Prostate gland (tissue), 2 donors: Measurements from ENCODE around the gene YTHDF1. TPM values are rescaled to one million over a fixed set of nuclear protein-coding genes. Genes with fewer than 3 reads are reported as not detected.

Experiments
- DNase-seq: peaks from one replicate; pipeline ENCODE4 v3.0.0-alpha.2; 2019; ENCODE audit warnings: low spot score
- H3K27ac ChIP-seq, 2 donors: fragments of 200-600 bp; sonication (generic); 2 replicates each; pipeline ENCODE4 v1.5.1; 2017 to 2019
- H3K27me3 ChIP-seq: fragments of 200-600 bp; sonication (generic); replicated peaks from 2 replicates; pipeline ENCODE4 v1.5.1; 2019; ENCODE audit not compliant: insufficient read depth
- H3K36me3 ChIP-seq, 2 donors: fragments of 200-600 bp; sonication (generic); 1 replicate in 1 of 2; 2 replicates in 1 of 2; pipeline versions ENCODE4 v1.5.1 to v1.8.1; 2017 to 2019
- H3K4me1 ChIP-seq: fragments of 200-600 bp; sonication (generic); replicated peaks from 2 replicates; pipeline ENCODE4 v1.5.1; 2019
- H3K4me3 ChIP-seq, 2 donors: fragments of 200-600 bp; sonication (generic); 2 replicates each; pipeline ENCODE4 v1.5.1; 2017 to 2019
- H3K9me3 ChIP-seq: fragments of 200-600 bp; sonication (generic); 2 replicates; pipeline ENCODE4 v1.5.1; 2017
- CTCF ChIP-seq, 4 experiments: fragments of 200-600 bp in 2 of 4; fragments of 450-650 bp in 2 of 4; sonication (generic) in 2 of 4; IDR thresholded peaks; 1 replicate in 3 of 4; 2 replicates in 1 of 4; pipeline ENCODE4 v1.5.1; 2016 to 2019; ENCODE audit warnings: antibody characterized with exemption in 4 of 4, mild to moderate bottlenecking in 2 of 4, moderate library complexity in 2 of 4
- POLR2A ChIP-seq: fragments of 450-650 bp; IDR thresholded peaks from one replicate; pipeline ENCODE4 v1.6.1; 2016; ENCODE audit warnings: antibody characterized with exemption, mild to moderate bottlenecking
- POLR2AphosphoS5 ChIP-seq: sonication (generic); formaldehyde crosslinking; IDR thresholded peaks from one replicate; pipeline ENCODE4 v1.6.1; 2017; ENCODE audit warnings: antibody characterized with exemption
- WGBS: methylation state at CpG from one replicate; pipeline ENCODE4 v1.1.5; 2018; 5-methylcytosine and 5-hydroxymethylcytosine counted together
- intact Hi-C: fragments of 100-400 bp; cut with DNase I; formaldehyde crosslinking; loops from one replicate; pipeline ENCODE4 v1.14.2; 2022
- total RNA-seq, 2 donors: library from RNA; depleted of rRNA; stranded (reverse); fragments of >200 nt; gene quantifications; one replicate each; pipeline ENCODE4 v1.1.0, GENCODE V29; 2016

Gene YTHDF1
- total RNA-seq, 2 donors from 2014 or later: 28.8 to 46.0 TPM

- no peak overlapping the region for H3K27ac ChIP-seq
- H3K4me3 ChIP-seq: no peak overlapping the region
- 2% methylated on average over 69 of the region's 77 CpGs for WGBS
- H3K27me3 ChIP-seq: peaks cover 76% of the 10 kb centered on the region
- no peaks in the 10 kb centered on the region for H3K9me3 ChIP-seq
- TF ChIP-seq POLR2A (no peak), CTCF (IDR thresholded peaks at IDR 0.05) (no peak), POLR2AphosphoS5 (no peak)
- intact Hi-C loops: loop anchor here (5.0 kb wide), 1 partner anchor 118 kb away; no protein-coding TSS in a partner anchor
- no peaks in the 10 kb centered on the region for H3K36me3 ChIP-seq
- H3K4me1 ChIP-seq: peaks cover 8% of the 10 kb centered on the region
- no peak for DNase-seq
Measured at GRCh38 chr20:63175038-63175895, 40.7 kb downstream of the YTHDF1 start.

GRCh38 chr20:63174309-63175037 is 41.5 kb downstream of the YTHDF1 start:
- WGBS: 15% methylated on average over 12 of the region's 16 CpGs
- intact Hi-C loops: loop anchor here (5.0 kb wide), 1 partner anchor 117 kb away; no protein-coding TSS in a partner anchor
- Histone ChIP-seq H3K9me3 (no peaks in the 10 kb centered on the region), H3K4me3 (no peak overlapping the region), H3K4me1 (peaks cover 8% of the 10 kb centered on the region), H3K36me3 (no peaks in the 10 kb centered on the region), H3K27me3 (peaks cover 71% of the 10 kb centered on the region), H3K27ac (no peak overlapping the region)
- TF ChIP-seq CTCF (IDR thresholded peaks at IDR 0.05): no peak
- TF ChIP-seq POLR2A: no peak
- no peak for TF ChIP-seq POLR2AphosphoS5
- DNase-seq: no peak

- H3K4me3 ChIP-seq: no peak overlapping the region
- WGBS: 31% methylated on average over 22 of the region's 22 CpGs
- no peak overlapping the region for H3K27ac ChIP-seq
- no peaks in the 10 kb centered on the region for H3K9me3 ChIP-seq
- no peak for DNase-seq
- no peak for TF ChIP-seq POLR2AphosphoS5
- TF ChIP-seq POLR2A: no peak
- TF ChIP-seq CTCF (IDR thresholded peaks at IDR 0.05): no peak
- intact Hi-C loops: no loop called here
- peaks cover 65% of the 10 kb centered on the region for H3K27me3 ChIP-seq
- H3K4me1 ChIP-seq: peaks cover 2% of the 10 kb centered on the region
- H3K36me3 ChIP-seq: no peaks in the 10 kb centered on the region
Measured at GRCh38 chr20:63173552-63174191, 42.3 kb downstream of the YTHDF1 start.

GRCh38 chr20:63172726-63173125 is 43.2 kb downstream of the YTHDF1 start:
- no peaks in the 10 kb centered on the region for H3K36me3 ChIP-seq
- no peak overlapping the region for H3K27ac ChIP-seq
- H3K27me3 ChIP-seq: peaks cover 59% of the 10 kb centered on the region
- DNase-seq: no peak
- no peak overlapping the region for H3K4me3 ChIP-seq
- H3K9me3 ChIP-seq: no peaks in the 10 kb centered on the region
- no peak for TF ChIP-seq POLR2AphosphoS5
- TF ChIP-seq POLR2A: no peak
- TF ChIP-seq CTCF (IDR thresholded peaks at IDR 0.05): no peak
- 54% methylated on average over 8 of the region's 8 CpGs for WGBS
- intact Hi-C loops: no loop called here
- peaks cover under 1% of the 10 kb centered on the region for H3K4me1 ChIP-seq
